ENCODE measurements around the gene PDE4D. TPM values are rescaled to one million over a fixed set of nuclear protein-coding genes. Genes with fewer than 3 reads are reported as not detected.

PDE4D gene
- total and polyA plus RNA-seq, 2 donors (not counting 3 experiments of a cell fraction or from before 2014, with no cell fraction given) = 34.5 to 51.2 TPM

- no peak overlapping the region for H3K4me3 ChIP-seq (replicated peaks in 1 of 3; ENCODE audit: insufficient read depth in 1 of 3, low read depth in 1 of 3, low read length in 3 of 3)
- H3K27me3 ChIP-seq (ENCODE audit: control insufficient read depth in 2 of 2, insufficient read depth in 2 of 2, low read length in 2 of 2) = no peaks in the 10 kb centered on the region
- POLR2A ChIA-PET = no interaction called here
- H3K4me1 ChIP-seq (ENCODE audit: control insufficient read depth, extremely low read depth, insufficient read depth, low read length) = no peaks in the 10 kb centered on the region
- H2AFZ ChIP-seq (ENCODE audit: low read depth, low read length) = no peak overlapping the region
- no TSS peak for BruUV-seq (replicated peaks)
- no peaks in the 10 kb centered on the region for H4K20me1 ChIP-seq (replicated peaks; ENCODE audit: control insufficient read depth, extremely low read depth, insufficient read depth, low read length)
- no peak overlapping the region for H3K9ac ChIP-seq (replicated peaks; ENCODE audit: extremely low read depth, insufficient read depth, low read length)
- H3K9me1 ChIP-seq (replicated peaks; ENCODE audit: control insufficient read depth, extremely low read depth, insufficient read depth, low read length) = no peaks in the 10 kb centered on the region
- intact Hi-C loops (cut with micrococcal nuclease) = no loop called here
- no peaks in the 10 kb centered on the region for H3K36me3 ChIP-seq (ENCODE audit: control insufficient read depth in 2 of 2, extremely low read depth in 1 of 2, insufficient read depth in 2 of 2, low read length in 2 of 2)
- DNase-seq (ENCODE audit: low read depth, low spot score) = no peak
- no peak for FAIRE-seq
- no peak overlapping the region for H3K4me2 ChIP-seq (ENCODE audit: insufficient read depth, low read length)
- CTCF ChIA-PET = no interaction called here
- TF ChIP-seq FOS (IDR thresholded peaks at IDR 0.05; ENCODE audit: borderline replicate concordance, insufficient read depth, low read length) (no peak), MYC (IDR thresholded peaks at IDR 0.05; ENCODE audit: low read depth, low read length) (no peak), MAX (IDR thresholded peaks at IDR 0.05; ENCODE audit: insufficient read depth, insufficient read length) (no peak)
- no peak overlapping the region for H3K27ac ChIP-seq (ENCODE audit: insufficient read depth, low read depth, low read length)
- H3K9me3 ChIP-seq (replicated peaks; ENCODE audit: control insufficient read depth, insufficient read depth, low read length) = no peaks in the 10 kb centered on the region
- dilution Hi-C loops (cut with MboI; ENCODE audit: extremely low pct_ligation_motif_present, low sequenced_read_pairs) = no loop called here
- H3K79me2 ChIP-seq (ENCODE audit: control insufficient read depth, insufficient read depth, low read length) = no peaks in the 10 kb centered on the region
Observed at GRCh38 chr5:59149271-59149670, 744.3 kb downstream of the PDE4D start.

- Histone ChIP-seq H3K9me3 (replicated peaks; ENCODE audit: control insufficient read depth, insufficient read depth, low read length) (no peaks in the 10 kb centered on the region), H2AFZ (ENCODE audit: low read depth, low read length) (no peak overlapping the region), H4K20me1 (replicated peaks; ENCODE audit: control insufficient read depth, extremely low read depth, insufficient read depth, low read length) (no peaks in the 10 kb centered on the region), H3K27me3 (ENCODE audit: control insufficient read depth in 2 of 2, insufficient read depth in 2 of 2, low read length in 2 of 2) (no peaks in the 10 kb centered on the region), H3K4me2 (ENCODE audit: insufficient read depth, low read length) (no peak overlapping the region), H3K4me3 (replicated peaks in 1 of 3; ENCODE audit: insufficient read depth in 1 of 3, low read depth in 1 of 3, low read length in 3 of 3) (no peak overlapping the region), H3K36me3 (ENCODE audit: control insufficient read depth in 2 of 2, extremely low read depth in 1 of 2, insufficient read depth in 2 of 2, low read length in 2 of 2) (no peaks in the 10 kb centered on the region), H3K27ac (ENCODE audit: insufficient read depth, low read depth, low read length) (no peak overlapping the region), H3K9ac (replicated peaks; ENCODE audit: extremely low read depth, insufficient read depth, low read length) (no peak overlapping the region), H3K4me1 (ENCODE audit: control insufficient read depth, extremely low read depth, insufficient read depth, low read length) (no peaks in the 10 kb centered on the region), H3K9me1 (replicated peaks; ENCODE audit: control insufficient read depth, extremely low read depth, insufficient read depth, low read length) (no peaks in the 10 kb centered on the region), H3K79me2 (ENCODE audit: control insufficient read depth, insufficient read depth, low read length) (no peaks in the 10 kb centered on the region)
- DNase-seq (ENCODE audit: low read depth, low spot score) (no peak), FAIRE-seq (no peak)
- BruUV-seq (replicated peaks) = no TSS peak
- intact Hi-C loops (cut with micrococcal nuclease) (no loop called here), dilution Hi-C loops (cut with MboI; ENCODE audit: extremely low pct_ligation_motif_present, low sequenced_read_pairs) (no loop called here)
- POLR2A ChIA-PET = no interaction called here
- CTCF ChIA-PET = interaction anchor here (0.6 to 1.5 kb wide), 2 partner anchors 11 to 18 kb away, joined by 3 read pairs; no protein-coding TSS in a partner anchor
- TF ChIP-seq FOS (IDR thresholded peaks at IDR 0.05; ENCODE audit: borderline replicate concordance, insufficient read depth, low read length) (no peak), CTCF (IDR thresholded peaks at IDR 0.05; ENCODE audit: extremely low read depth in 1 of 2, insufficient read depth in 1 of 2, low read depth in 1 of 2, low read length in 2 of 2) (no peak), POLR2AphosphoS5 (IDR thresholded peaks at IDR 0.05; ENCODE audit: insufficient read depth, low read depth, low read length) (no peak), JUN (IDR thresholded peaks at IDR 0.05; ENCODE audit: borderline replicate concordance, insufficient read depth, insufficient read length, low read depth) (no peak), POLR2A (IDR thresholded peaks at IDR 0.05; ENCODE audit: low read depth, low read length) (no peak), GATA2 (IDR thresholded peaks at IDR 0.05; ENCODE audit: insufficient read depth, insufficient read length, low read depth, low read length) (no peak)
Observed at GRCh38 chr5:59146729-59147128, 746.8 kb downstream of the PDE4D start.

Data from endothelial cell of umbilical vein (primary cell).